GF-D8 (cell line): ENCODE results near the gene MACROD2.

Source experiments
- DNase-seq: peaks from one replicate; lab custom pipeline; 2025; lab: John Stamatoyannopoulos, UW

MACROD2 gene

DNA sequence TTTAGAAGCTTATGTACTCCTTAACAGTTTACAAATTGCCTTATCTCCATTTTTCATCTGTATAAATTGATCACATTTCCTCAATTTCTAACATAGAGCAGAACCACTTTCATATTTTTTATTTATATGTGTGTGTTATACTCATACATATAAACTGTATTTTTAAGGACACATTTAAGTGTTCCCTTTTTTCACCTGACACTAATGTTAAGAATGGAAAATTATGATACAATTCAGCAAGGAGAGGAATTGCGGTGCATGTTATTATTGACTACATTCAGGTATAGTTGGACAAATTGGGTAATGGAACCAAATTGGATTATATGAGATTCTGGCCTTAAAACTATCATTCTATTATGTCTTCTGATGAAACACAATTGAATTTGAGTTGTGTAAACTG lies 821.2 kb downstream of the MACROD2 start:
- DNase-seq = no peak

DNA sequence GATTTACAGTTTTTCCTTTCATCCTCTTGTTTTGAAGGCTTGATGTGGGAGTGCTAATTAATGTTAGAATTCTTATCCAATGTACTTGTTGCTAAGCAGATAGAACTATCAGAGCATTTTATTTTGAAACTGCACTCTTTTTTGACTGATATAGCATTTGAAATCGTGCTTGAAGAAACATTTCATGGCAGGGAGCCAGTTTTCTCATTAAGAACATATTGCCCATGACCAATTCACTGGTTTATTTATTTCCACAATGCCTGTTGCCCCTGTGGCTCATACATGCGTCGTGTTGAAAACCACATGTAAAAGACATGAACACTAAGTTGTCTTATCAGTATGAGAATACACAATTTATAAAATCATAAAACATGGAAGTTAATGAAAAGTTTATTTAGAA lies 821.8 kb downstream of the MACROD2 start:
- no peak for DNase-seq

DNA sequence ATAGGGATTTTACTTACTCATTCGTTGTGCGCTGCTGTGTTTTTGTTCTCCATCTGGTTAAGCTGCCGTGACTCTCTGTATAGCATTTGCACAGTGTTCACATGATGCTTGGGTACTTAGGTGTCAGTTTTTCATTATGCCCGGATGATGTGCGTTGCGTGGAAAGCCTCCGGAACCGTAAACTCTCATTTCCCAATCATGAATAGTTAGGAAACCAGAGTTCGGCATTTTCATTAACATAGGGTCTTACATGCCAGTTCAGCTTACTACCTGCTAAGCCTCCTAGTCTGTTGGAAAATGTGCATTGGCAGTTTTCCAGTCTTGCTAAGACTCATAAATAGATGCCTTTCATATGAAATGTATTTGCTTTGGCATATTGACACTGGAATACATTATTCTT lies 825.5 kb downstream of the MACROD2 start:
- DNase-seq = no peak

DNA sequence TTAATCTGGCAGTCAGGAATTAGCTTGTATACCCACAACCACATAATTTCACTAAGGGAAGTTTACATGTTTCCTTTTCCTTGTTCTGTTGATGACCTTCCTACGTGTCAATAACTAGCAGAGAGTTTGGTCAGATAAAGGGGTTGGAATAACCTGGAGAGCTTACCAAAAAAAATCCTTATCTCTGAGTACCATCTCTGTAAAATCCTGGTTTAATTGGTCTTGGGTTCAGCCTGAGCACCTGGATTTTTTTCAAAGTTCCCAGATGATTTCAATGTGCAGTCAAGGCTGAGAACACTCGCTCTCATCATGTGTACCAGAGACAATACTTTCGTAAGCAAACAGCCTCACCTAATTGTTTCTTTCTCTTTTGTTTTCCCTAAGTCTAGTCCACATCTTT lies 825.9 kb downstream of the MACROD2 start:
- no peak for DNase-seq

DNA sequence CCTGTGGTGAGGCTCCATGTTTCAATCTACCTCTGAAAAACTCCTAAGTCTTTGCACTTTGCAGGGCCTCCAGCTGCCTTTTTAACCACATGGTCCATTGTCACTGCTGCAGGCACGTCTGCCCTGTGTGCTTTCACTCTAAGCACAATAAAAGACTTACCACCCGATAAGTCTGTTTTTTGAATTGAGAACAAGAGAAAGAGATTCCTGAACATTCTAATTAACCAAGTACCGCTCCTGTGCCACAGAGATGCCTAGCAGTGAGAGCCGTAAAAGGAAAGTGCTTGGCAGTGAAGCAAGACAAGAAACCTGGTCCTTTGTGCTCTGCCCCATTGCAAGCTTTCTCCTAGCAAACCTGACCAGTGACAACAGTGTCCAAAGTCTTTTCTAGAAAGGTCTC lies 829.7 kb downstream of the MACROD2 start:
- no peak for DNase-seq

DNA sequence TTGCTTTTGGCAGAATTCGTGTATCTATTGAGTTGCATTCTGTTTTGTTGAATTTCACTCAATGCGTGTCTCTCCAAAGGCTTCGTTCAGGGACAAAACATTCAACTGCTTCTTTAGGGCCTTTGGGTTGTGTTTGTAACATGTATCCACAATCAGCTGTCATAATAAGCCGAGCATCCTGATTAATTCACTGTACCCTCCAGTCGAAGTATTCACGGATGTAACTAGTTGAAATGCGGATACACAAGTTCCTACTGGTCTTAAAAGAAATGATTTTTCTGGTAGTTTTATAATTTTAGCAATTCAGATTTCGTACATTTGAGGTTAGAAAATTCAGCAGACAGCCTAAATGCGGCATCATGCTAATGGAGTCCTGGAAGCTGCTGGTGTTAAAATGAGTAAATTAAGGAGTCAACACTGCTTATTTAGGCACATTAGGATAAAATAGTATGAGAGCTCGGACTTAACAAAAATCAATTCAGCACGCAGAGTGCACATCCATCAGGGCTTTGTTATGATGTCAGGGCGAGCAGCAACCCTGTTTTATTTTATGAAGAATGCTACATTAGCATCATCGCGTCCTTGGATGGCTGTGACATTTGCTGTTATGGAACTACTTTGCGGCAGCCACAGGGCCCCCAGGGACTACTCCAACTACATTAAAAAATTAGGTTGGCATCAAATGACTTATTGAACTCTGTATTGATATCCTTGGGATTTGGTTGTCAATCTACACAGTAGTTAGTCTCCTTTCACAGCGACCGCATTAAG lies 831.4 kb downstream of the MACROD2 start:
- no peak for DNase-seq

DNA sequence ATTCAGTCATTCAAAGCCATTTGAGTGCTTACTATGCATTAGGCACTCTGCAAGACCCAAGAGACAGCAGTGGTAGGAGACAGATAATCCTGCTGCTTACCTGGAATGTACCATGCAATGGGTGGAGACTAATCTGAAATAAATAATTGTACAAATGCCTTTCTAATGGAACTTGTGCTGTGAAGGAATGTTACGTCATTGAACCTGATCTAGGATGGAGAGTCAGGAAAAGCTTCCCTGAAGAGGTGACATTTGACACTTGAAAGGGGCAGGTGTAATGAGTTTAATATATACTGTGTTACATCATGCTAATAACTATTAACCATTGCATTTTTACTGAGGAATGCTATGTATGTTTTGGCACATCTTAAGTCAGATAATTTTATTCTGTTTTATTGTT lies 833.1 kb downstream of the MACROD2 start:
- DNase-seq = no peak

DNA sequence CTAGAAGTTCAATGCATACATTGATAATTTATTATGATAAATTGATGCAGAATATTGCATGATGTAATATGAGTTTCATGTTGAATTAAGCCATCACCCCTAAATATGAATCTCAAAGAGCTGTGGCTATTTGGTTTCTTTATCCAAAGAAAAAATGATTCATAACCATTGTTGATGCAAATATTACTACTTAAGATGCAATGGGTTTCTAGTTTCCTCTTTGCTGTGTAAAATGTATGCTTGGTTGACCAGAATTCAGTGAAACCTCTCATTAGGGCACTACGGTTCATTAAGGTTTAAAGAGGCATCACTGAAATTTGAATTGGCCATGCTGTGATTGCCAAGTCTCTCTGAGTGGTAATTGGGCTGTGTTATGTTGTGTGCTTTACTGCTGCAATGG lies 834.6 kb downstream of the MACROD2 start:
- DNase-seq = no peak

DNA sequence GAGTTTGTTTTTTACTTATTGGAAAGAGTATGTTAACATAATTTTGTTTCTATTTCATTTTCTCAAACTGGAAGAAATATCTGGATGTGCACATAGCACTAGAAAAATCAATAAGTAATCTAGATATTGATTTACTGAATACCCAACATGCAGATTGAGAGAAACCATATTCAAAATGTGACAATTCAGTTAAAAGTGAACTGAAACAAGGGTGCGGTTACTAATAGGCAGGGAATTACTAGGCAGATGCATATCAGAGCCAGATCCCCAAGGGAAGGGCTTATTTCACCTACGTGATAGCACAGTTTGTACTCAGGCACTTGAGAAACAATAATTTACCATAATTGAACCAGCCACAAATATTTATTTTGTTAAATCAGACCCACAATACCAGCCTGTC lies 835.1 kb downstream of the MACROD2 start:
- DNase-seq = no peak

DNA sequence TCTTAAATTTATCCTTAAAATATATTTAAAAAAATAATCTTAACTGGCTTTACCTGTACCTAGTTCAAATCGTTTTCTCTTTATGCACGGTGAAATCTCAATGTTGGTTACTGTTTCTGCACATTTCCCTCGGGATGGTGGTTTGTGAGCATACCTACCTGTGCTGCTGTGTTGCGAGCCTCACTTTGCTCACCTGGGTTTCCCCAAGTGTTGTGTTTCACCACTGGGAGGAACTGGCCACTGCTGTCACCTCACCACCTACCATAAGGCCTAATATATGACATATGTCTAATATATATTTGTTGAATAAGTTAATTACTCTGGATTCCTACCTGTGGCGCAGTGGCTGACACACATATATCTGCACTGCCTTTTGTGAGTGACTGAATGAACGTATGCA lies 835.6 kb downstream of the MACROD2 start:
- DNase-seq = no peak

DNA sequence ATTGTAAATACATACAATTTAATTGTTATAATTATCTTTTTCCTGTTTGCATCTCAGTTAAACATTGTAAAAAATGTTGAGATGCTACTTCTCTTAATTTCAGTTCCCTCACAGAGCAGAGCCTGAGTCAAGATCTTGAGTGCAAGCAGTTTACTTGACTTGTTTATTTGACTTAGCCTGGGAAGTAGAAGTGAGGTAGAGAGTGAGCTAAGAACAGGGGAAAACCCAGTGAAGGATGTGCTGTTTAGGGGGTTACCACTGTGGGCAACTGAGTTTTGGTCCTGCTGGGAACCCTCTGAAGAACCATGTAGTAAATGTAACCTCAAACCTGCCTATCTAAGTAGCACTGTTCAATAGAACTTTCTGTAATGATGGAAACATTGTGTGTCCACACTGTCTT lies 837.3 kb downstream of the MACROD2 start:
- DNase-seq = no peak

DNA sequence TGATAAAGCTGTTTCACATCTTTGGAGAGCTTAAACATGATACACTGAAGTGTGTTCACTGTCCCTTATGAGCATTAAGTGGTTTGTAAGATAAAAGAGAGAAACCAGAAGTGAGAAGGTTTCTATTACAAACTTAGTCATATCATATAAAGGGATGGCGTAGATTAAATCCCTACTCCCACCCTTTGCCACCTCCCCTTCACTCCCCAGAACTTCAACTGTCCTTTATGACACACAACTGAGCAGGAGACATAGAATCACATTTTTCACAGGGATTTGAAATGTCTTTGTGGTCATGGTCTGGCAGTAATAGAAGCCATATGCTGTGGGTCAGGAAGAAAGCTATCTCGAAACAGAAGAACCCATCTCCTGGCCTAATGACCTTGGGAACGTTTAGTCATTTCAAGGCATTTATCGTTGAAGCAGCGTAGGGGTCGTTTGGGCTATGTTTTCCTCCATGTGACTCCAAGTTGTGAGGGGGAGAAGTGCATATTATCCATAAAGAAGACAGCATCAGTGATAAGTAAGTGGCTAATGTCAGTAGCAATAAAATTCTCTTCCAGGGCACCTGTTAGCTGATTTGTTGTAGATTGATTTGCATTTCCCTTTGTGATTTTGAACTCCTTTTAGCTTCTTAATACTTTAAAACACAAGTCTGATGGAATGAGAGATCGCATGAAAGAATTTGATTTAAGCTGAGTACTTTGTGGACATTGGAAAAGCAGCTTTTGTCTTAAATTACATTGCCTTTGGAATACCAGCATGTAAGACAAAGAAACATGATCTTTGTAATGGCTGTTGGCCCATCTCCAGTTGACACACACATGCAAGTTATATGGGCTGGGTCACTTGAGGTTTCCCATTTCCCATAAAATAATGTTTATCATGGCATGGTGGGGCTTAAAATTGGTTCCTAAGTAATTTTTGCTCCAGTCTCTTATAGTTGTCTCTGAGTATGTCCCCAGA lies 843.6 kb downstream of the MACROD2 start:
- no peak for DNase-seq

DNA sequence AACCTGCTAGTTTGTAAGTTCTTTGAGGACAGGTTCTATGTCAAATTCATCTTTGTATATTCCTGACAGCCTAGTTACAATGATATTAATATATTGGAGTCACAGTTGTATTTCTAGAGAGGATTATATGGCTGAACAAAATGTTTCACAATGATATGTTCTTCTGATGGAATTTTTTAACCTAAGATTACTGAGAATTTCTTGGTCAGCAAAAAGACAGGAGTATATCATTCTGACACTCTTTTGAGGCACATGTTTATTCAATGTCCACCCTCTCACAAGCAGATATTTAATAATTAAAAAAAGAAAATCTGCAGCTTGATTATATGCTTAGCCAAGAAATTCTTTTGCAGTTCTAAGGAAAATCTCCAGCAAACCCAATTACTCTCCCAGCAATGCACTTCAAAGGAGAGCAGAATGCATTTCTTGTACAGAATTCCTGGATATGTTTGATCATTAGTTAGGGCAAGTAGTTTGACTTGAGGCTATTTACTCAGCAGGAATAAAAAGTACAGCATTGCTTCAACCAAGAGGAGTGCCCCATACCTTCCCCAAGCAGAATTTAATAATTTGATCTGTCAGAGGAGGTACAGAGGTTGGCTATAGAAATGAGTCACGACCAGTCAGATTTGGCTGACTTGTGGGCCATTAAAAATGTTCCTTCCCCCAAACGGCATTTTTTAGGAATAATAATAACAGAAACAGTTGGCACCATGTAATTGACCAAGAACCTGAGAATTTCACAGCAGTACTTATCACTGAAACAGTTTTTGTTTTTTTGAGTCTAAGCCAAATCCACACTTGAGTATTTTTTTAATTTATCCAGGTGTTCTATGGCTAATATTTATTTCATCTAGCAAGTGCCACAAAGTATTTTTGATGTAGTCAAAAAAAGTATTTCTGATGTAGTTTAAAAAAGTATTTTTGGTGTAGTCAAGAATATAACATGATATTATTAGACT lies 850.2 kb downstream of the MACROD2 start:
- DNase-seq = no peak

DNA sequence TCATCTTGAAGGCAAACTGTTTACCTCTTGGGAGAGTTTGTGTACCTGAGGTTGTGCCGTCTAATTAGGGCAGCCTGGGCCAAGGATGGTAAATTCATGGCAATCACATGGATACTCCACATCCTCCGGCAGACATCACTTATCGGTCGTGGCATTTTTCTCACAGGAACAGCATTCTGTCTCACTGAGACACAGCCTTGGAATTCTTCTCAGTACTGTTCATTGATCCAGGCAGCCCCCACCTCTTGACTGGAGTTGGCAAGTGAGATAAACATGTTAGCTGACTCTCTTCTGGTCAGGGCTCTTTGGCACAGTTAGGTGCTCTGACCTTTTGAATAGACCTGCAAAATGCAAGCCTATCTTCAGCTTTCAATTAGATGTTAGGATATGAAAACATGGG lies 853.5 kb downstream of the MACROD2 start:
- DNase-seq = no peak

DNA sequence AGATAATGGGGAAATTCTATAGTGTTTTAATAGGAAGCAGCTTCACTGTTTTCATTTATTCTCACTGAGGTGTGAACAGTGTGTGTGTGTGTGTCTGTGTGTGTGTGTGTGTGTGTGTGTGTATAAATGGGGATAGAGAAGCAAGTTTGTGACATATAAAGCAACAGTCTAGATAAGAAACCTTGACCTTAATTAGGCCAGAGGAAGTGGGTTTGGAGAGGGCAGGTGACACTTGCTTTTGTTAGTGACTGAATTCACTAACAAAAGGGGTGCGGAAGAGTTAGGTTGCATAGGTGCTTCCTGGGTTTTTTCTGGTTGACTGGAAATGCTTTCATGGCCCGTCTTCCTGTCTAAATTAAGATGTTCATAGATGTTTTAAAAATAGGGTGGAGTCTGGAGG lies 857.8 kb downstream of the MACROD2 start:
- no peak for DNase-seq

DNA sequence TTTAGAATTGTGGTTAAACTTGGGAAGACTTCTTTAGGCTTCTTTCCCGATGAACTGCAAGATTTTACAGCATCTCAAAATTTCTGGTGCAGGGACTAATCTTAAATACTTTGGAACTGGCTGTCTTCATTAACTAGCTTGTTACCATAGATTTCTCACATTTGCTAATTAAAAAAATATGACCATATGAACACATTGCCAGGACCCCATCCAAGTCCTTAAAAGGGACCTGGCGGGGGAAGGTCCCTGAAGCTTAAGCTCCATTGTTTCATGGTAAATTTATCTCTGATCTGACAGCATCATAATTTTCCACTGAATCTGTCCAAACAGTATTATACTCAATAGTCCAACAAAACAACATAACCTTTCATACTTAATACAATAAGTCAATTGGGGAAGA lies 859.9 kb downstream of the MACROD2 start:
- DNase-seq = no peak

DNA sequence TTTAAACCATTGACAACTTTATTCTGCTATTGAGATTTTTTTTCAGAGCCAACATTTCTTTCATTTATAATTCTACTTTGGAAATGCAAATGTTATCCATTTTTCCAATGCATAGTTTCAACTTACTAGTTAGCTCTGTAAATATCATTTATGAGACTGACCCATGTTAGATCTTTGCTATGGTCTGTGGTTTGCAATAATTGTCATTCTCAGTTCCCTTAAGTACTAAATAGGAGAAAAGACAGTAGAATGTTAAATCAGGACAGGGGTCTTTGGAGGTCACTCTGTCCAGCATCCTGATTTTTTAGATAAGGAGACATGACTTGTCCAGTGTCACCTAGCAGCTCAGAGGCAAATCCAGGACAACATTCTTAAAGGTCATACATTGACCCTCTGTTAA lies 864.3 kb downstream of the MACROD2 start:
- no peak for DNase-seq

DNA sequence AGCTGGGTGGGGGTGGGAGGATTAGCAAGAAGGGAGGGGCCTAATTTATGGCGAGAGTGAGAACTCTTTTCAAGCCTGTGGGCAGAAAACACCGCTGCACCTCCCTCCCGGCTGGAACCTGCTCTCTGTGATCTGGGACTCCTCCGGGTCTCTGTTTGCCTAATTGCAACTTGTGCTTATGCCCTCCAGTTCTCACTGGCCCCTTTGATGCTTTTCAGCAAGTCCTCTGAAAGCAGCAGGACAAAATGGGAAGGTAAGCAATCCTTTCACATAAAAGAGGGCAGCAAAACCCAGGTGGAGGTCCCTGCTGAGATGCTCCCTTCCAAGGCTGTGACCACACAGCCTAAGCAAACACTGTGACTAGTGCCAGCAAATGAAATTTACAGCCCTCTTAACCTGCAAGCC lies 865.1 kb downstream of the MACROD2 start:
- DNase-seq = no peak

DNA sequence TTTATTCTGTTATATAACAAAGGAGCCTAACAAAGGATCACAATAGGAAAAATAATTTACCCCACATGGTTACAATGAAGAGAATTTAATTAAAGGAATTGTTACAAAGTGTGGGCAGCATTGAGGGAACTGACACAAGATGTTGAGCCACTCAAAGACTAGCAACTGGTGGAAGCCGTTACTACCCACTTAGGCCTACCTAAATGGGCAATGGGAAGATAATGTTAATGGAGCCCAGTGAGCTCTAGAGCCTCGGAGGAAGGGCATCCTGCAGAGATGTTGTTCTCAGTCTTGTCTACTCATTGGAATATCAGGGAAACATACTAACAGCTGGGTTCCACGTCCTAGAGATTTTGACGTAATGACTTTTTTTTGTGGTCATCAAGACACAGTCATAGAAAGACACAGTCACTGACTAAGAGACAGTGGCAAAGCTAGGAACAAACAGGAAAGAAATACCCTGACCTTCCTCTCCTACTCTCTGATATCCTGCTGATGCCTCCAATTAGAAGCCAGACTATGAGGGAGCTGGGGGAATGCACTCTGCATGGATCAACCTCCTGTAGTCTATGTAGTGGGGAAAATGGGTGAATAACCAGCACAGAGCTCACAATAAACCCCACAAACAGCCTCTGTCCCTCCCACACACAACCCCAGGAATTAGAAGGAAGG lies 865.8 kb downstream of the MACROD2 start:
- no peak for DNase-seq

DNA sequence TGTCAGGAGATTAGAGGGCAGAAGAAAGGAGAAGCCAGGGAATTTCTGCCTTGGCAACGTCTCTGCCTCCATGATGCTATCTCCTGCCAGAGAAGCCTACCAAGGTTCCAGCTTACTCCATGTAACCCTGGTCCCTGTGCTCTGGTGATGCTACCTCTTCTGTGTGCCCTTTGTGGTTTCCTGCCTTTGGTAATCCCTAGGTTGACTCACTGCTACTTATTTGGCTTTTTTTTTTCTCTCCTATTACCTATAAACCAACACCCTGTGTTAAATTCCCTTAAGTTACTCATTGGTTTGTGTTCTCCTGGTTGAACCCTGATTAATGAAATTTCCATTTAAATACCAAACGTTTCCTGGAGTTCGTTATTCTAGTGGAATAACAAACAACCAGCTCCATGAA lies 869.9 kb downstream of the MACROD2 start:
- no peak for DNase-seq

DNA sequence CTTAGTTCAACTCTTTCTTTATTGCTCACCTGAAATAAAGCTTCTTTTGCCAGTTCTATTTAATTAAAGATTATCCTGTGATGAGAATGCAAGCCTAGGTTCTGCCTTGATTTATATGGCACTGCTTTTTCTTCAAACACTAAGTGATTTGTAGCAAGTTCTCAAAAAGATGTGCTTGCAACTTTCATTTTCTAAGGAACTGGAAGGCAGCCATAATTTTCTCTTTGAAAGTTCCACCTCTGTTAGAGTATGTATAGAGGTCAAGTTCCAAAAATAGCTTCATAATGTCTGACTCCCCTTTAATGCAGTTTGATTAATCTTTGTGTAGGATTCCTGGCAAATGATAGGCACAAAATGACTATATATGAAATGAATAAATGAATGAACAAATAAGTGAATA lies 870.4 kb downstream of the MACROD2 start:
- DNase-seq = no peak
